ENCODE measurements around the gene MAP3K5. TPM values are rescaled to one million over a fixed set of nuclear protein-coding genes. Genes with fewer than 3 reads are reported as not detected.

MAP3K5 gene
- total RNA-seq, 1 donor from 2014 or later, result 5.7 TPM

GRCh38 chr6:136535880-136536650 is 256.2 kb downstream of the MAP3K5 start:
- TF ChIP-seq CTCF (IDR thresholded peaks at IDR 0.05; ENCODE audit: insufficient read depth, low read length, poor library complexity, severe bottlenecking), result no peak
- Histone ChIP-seq H3K36me3 (ENCODE audit: control insufficient read depth, insufficient read depth, low read length) (no peaks in the 10 kb centered on the region), H3K4me3 (ENCODE audit: low read depth, low read length) (no peak overlapping the region), H3K27me3 (ENCODE audit: control insufficient read depth, insufficient read depth, low read length) (no peaks in the 10 kb centered on the region)
- no peak for DNase-seq (ENCODE audit: low read depth)

GRCh38 chr6:136535017-136535765 is 257.1 kb downstream of the MAP3K5 start:
- Histone ChIP-seq H3K27me3 (ENCODE audit: control insufficient read depth, insufficient read depth, low read length) (no peaks in the 10 kb centered on the region), H3K4me3 (ENCODE audit: low read depth, low read length) (no peak overlapping the region)
- TF ChIP-seq CTCF (IDR thresholded peaks at IDR 0.05; ENCODE audit: insufficient read depth, low read length, poor library complexity, severe bottlenecking), result no peak

GRCh38 chr6:136534268-136534667 is 258.0 kb downstream of the MAP3K5 start:
- no peak for DNase-seq (ENCODE audit: low read depth)
- no peak for TF ChIP-seq CTCF (IDR thresholded peaks at IDR 0.05; ENCODE audit: insufficient read depth, low read length, poor library complexity, severe bottlenecking)
- no peaks in the 10 kb centered on the region for H3K36me3 ChIP-seq (ENCODE audit: control insufficient read depth, insufficient read depth, low read length)
- H3K27me3 ChIP-seq (ENCODE audit: control insufficient read depth, insufficient read depth, low read length), result no peaks in the 10 kb centered on the region
- no peak overlapping the region for H3K4me3 ChIP-seq (ENCODE audit: low read depth, low read length)

More at GRCh38 chr6:136535017-136535765, 257.1 kb downstream of the MAP3K5 start:
- no peak for DNase-seq (ENCODE audit: low read depth)
- no peaks in the 10 kb centered on the region for H3K36me3 ChIP-seq (ENCODE audit: control insufficient read depth, insufficient read depth, low read length)

- DNase-seq (ENCODE audit: low read depth), result no peak
Measured at GRCh38 chr6:136533487-136533886, 258.8 kb downstream of the MAP3K5 start.

GRCh38 chr6:136532030-136532429 is 260.2 kb downstream of the MAP3K5 start:
- Histone ChIP-seq H3K36me3 (ENCODE audit: control insufficient read depth, insufficient read depth, low read length) (no peaks in the 10 kb centered on the region), H3K27me3 (ENCODE audit: control insufficient read depth, insufficient read depth, low read length) (no peaks in the 10 kb centered on the region), H3K4me3 (ENCODE audit: low read depth, low read length) (no peak overlapping the region)
- no peak for TF ChIP-seq CTCF (IDR thresholded peaks at IDR 0.05; ENCODE audit: insufficient read depth, low read length, poor library complexity, severe bottlenecking)
- DNase-seq (ENCODE audit: low read depth), result no peak

More at GRCh38 chr6:136533487-136533886, 258.8 kb downstream of the MAP3K5 start:
- H3K27me3 ChIP-seq (ENCODE audit: control insufficient read depth, insufficient read depth, low read length), result no peaks in the 10 kb centered on the region
- no peak for TF ChIP-seq CTCF (IDR thresholded peaks at IDR 0.05; ENCODE audit: insufficient read depth, low read length, poor library complexity, severe bottlenecking)
- H3K36me3 ChIP-seq (ENCODE audit: control insufficient read depth, insufficient read depth, low read length), result no peaks in the 10 kb centered on the region
- no peak overlapping the region for H3K4me3 ChIP-seq (ENCODE audit: low read depth, low read length)

Data from kidney epithelial cell (primary cell).